Trophoblast cell (in vitro differentiated cells and primary cell): ENCODE results near the gene PTPRN2.

ENCODE experiments used
- DNase-seq, 2 donors: peaks; one replicate each; pipeline ENCODE4 v3.0.0-alpha.2; 2016
- H2AFZ ChIP-seq: 2 replicates; pipeline ENCODE4 v1.6.1; 2013; ENCODE audit warnings: low read length, moderate library complexity, mild to moderate bottlenecking; ENCODE audit not compliant: insufficient read depth, poor library complexity
- H2AK5ac ChIP-seq: 2 replicates; pipeline ENCODE4 v1.6.1; 2013; ENCODE audit warnings: mild to moderate bottlenecking, low read length
- H2BK120ac ChIP-seq: 2 replicates; pipeline ENCODE4 v1.6.1; 2013; ENCODE audit warnings: low read length, mild to moderate bottlenecking, moderate library complexity; ENCODE audit not compliant: insufficient read depth, poor library complexity
- H2BK12ac ChIP-seq: 2 replicates; pipeline ENCODE4 v1.6.1; 2013; ENCODE audit warnings: mild to moderate bottlenecking, low read length, moderate library complexity
- H2BK5ac ChIP-seq: 2 replicates; pipeline ENCODE4 v1.6.1; 2013; ENCODE audit warnings: low read length, low read depth, moderate library complexity, mild to moderate bottlenecking; ENCODE audit not compliant: poor library complexity
- H3K14ac ChIP-seq: 2 replicates; pipeline ENCODE4 v1.6.1; 2013; ENCODE audit warnings: mild to moderate bottlenecking, low read length
- H3K18ac ChIP-seq: 2 replicates; pipeline ENCODE4 v1.6.1; 2013; ENCODE audit warnings: mild to moderate bottlenecking, low read length
- H3K23ac ChIP-seq: 2 replicates; pipeline ENCODE4 v1.6.1; 2013; ENCODE audit warnings: low read length
- H3K27ac ChIP-seq: 2 replicates; pipeline ENCODE4 v1.5.1; 2013; ENCODE audit warnings: low read depth, mild to moderate bottlenecking, inconsistent platforms, low read length, moderate library complexity
- H3K27me3 ChIP-seq: 2 replicates; pipeline ENCODE4 v1.6.1; 2013; ENCODE audit warnings: inconsistent platforms, mild to moderate bottlenecking, low read length, moderate library complexity; ENCODE audit not compliant: insufficient read depth
- H3K36me3 ChIP-seq, 2 experiments: 1 replicate in 1 of 2; 2 replicates in 1 of 2; pipeline ENCODE4 v1.6.1; 2013; ENCODE audit warnings: low read length in 2 of 2, mild to moderate bottlenecking in 2 of 2, moderate library complexity in 1 of 2; ENCODE audit not compliant: insufficient read depth in 2 of 2, control insufficient read depth in 1 of 2
- H3K4ac ChIP-seq: 2 replicates; pipeline ENCODE4 v1.6.1; 2013; ENCODE audit warnings: low read depth, mild to moderate bottlenecking, low read length, moderate library complexity
- H3K4me1 ChIP-seq, 2 experiments: 1 replicate in 1 of 2; 2 replicates in 1 of 2; pipeline ENCODE4 v1.6.1; 2013; ENCODE audit warnings: low read length in 2 of 2, mild to moderate bottlenecking in 2 of 2, moderate library complexity in 1 of 2; ENCODE audit not compliant: insufficient read depth in 2 of 2, control insufficient read depth in 1 of 2
- H3K4me2 ChIP-seq: 2 replicates; pipeline ENCODE4 v1.6.1; 2013; ENCODE audit warnings: inconsistent platforms, mild to moderate bottlenecking, low read length, moderate library complexity
- H3K4me3 ChIP-seq: 2 replicates; pipeline ENCODE4 v1.5.1; 2013; ENCODE audit warnings: mild to moderate bottlenecking, low read depth, low read length, inconsistent platforms
- H3K79me1 ChIP-seq: one replicate; pipeline ENCODE4 v1.6.1; 2013; ENCODE audit warnings: low read length
- H3K79me2 ChIP-seq: 2 replicates; pipeline ENCODE4 v1.6.1; 2013; ENCODE audit warnings: low read length, mild to moderate bottlenecking; ENCODE audit not compliant: control insufficient read depth, insufficient read depth, poor library complexity
- H3K9ac ChIP-seq: 2 replicates; pipeline ENCODE4 v1.6.1; 2013; ENCODE audit warnings: mild to moderate bottlenecking, low read length
- H3K9me3 ChIP-seq: 2 replicates; pipeline ENCODE4 v1.6.1; 2013; ENCODE audit warnings: low read depth, mild to moderate bottlenecking, control low read depth, inconsistent platforms, low read length; ENCODE audit not compliant: insufficient read depth
- H4K12ac ChIP-seq: 2 replicates; pipeline ENCODE4 v1.6.1; 2013; ENCODE audit warnings: low read depth, mild to moderate bottlenecking, low read length, moderate library complexity
- H4K8ac ChIP-seq: 2 replicates; pipeline ENCODE4 v1.6.1; 2013; ENCODE audit warnings: low read depth, mild to moderate bottlenecking, low read length, moderate library complexity
- H4K91ac ChIP-seq: one replicate; pipeline ENCODE4 v1.6.1; 2013; ENCODE audit warnings: low read depth, mild to moderate bottlenecking, low read length, moderate library complexity
- WGBS: extraction: QIAGEN DNeasy Blood & Tissue Kit; methylation state at CpG from one replicate; pipeline ENCODE4 v1.1.7; 2013; ENCODE audit warnings: missing lambda C conversion rate; ENCODE audit not compliant: insufficient read length, insufficient coverage; ENCODE audit errors: extremely low coverage; 5-methylcytosine and 5-hydroxymethylcytosine counted together

Gene PTPRN2

GRCh38 chr7:158398750-158399149, 188.9 kb downstream of the PTPRN2 start:
- H3K79me1 ChIP-seq: no peaks in the 10 kb centered on the region
- WGBS: no CpG with 5 or more reads among the region's 1 CpG
- H3K9ac ChIP-seq: no peak overlapping the region
- H3K4ac ChIP-seq: no peak overlapping the region
- no peak overlapping the region for H4K12ac ChIP-seq
- H2AFZ ChIP-seq: no peak overlapping the region
- no peak overlapping the region for H3K14ac ChIP-seq
- H3K9me3 ChIP-seq: peaks cover 16% of the 10 kb centered on the region
- no peak overlapping the region for H2BK5ac ChIP-seq
- no peaks in the 10 kb centered on the region for H3K79me2 ChIP-seq
- no peak overlapping the region for H3K18ac ChIP-seq
- no peak overlapping the region for H2BK12ac ChIP-seq
- DNase-seq: no peak
- H3K4me1 ChIP-seq: no peaks in the 10 kb centered on the region
- H3K27me3 ChIP-seq: no peaks in the 10 kb centered on the region
- H2AK5ac ChIP-seq: no peak overlapping the region
- H3K4me3 ChIP-seq: no peak overlapping the region
- H3K4me2 ChIP-seq: no peak overlapping the region
- H4K91ac ChIP-seq: no peak overlapping the region
- H3K27ac ChIP-seq: no peak overlapping the region
- no peak overlapping the region for H2BK120ac ChIP-seq
- no peak overlapping the region for H4K8ac ChIP-seq
- H3K23ac ChIP-seq: no peak overlapping the region
- no peaks in the 10 kb centered on the region for H3K36me3 ChIP-seq

- Histone ChIP-seq H2BK120ac (no peak overlapping the region), H3K9me3 (peaks cover 16% of the 10 kb centered on the region), H3K23ac (no peak overlapping the region), H3K18ac (no peak overlapping the region), H4K8ac (no peak overlapping the region), H2BK12ac (no peak overlapping the region), H4K91ac (no peak overlapping the region), H3K4me2 (no peak overlapping the region), H3K4ac (no peak overlapping the region), H3K27ac (no peak overlapping the region), H3K79me2 (no peaks in the 10 kb centered on the region), H2BK5ac (no peak overlapping the region), H3K9ac (no peak overlapping the region), H3K4me3 (no peak overlapping the region), H4K12ac (no peak overlapping the region), H3K4me1 (no peaks in the 10 kb centered on the region), H2AK5ac (no peak overlapping the region), H2AFZ (no peak overlapping the region), H3K79me1 (no peaks in the 10 kb centered on the region), H3K14ac (no peak overlapping the region), H3K27me3 (no peaks in the 10 kb centered on the region), H3K36me3 (no peaks in the 10 kb centered on the region)
- WGBS: no CpG with 5 or more reads among the region's 6 CpGs
- no peak for DNase-seq
Observed at GRCh38 chr7:158397885-158398284, 189.7 kb downstream of the PTPRN2 start.

- H3K36me3 ChIP-seq: no peaks in the 10 kb centered on the region
- no peak overlapping the region for H2BK120ac ChIP-seq
- H3K27ac ChIP-seq: no peak overlapping the region
- no peaks in the 10 kb centered on the region for H3K79me2 ChIP-seq
- H4K8ac ChIP-seq: no peak overlapping the region
- H3K9ac ChIP-seq: no peak overlapping the region
- no peak overlapping the region for H2AFZ ChIP-seq
- no peak overlapping the region for H3K4me2 ChIP-seq
- H3K4me1 ChIP-seq: no peaks in the 10 kb centered on the region
- peak in 1 of 2 donors; percentile 25 for DNase-seq
- H3K18ac ChIP-seq: no peak overlapping the region
- WGBS: no CpG with 5 or more reads among the region's 10 CpGs
- no peak overlapping the region for H3K14ac ChIP-seq
- H3K27me3 ChIP-seq: no peaks in the 10 kb centered on the region
- no peak overlapping the region for H4K12ac ChIP-seq
- no peaks in the 10 kb centered on the region for H3K79me1 ChIP-seq
- H3K4ac ChIP-seq: no peak overlapping the region
- H4K91ac ChIP-seq: no peak overlapping the region
- H2AK5ac ChIP-seq: no peak overlapping the region
- no peak overlapping the region for H3K4me3 ChIP-seq
- peaks cover 18% of the 10 kb centered on the region for H3K9me3 ChIP-seq
- no peak overlapping the region for H3K23ac ChIP-seq
- no peak overlapping the region for H2BK5ac ChIP-seq
- no peak overlapping the region for H2BK12ac ChIP-seq
Observed at GRCh38 chr7:158396982-158397862, 190.4 kb downstream of the PTPRN2 start.

- no peak overlapping the region for H4K8ac ChIP-seq
- H2BK5ac ChIP-seq: no peak overlapping the region
- H2BK12ac ChIP-seq: no peak overlapping the region
- H3K4me2 ChIP-seq: no peak overlapping the region
- H3K27me3 ChIP-seq: no peaks in the 10 kb centered on the region
- no peak overlapping the region for H3K18ac ChIP-seq
- H3K9ac ChIP-seq: no peak overlapping the region
- H3K4ac ChIP-seq: no peak overlapping the region
- H3K14ac ChIP-seq: no peak overlapping the region
- no peak overlapping the region for H4K91ac ChIP-seq
- no peak overlapping the region for H3K27ac ChIP-seq
- no peaks in the 10 kb centered on the region for H3K79me1 ChIP-seq
- WGBS: no CpG with 5 or more reads among the region's 17 CpGs
- no peak for DNase-seq
- H2AK5ac ChIP-seq: no peak overlapping the region
- no peaks in the 10 kb centered on the region for H3K36me3 ChIP-seq
- H3K4me1 ChIP-seq: no peaks in the 10 kb centered on the region
- no peak overlapping the region for H2AFZ ChIP-seq
- no peak overlapping the region for H2BK120ac ChIP-seq
- H4K12ac ChIP-seq: no peak overlapping the region
- peaks cover 15% of the 10 kb centered on the region for H3K9me3 ChIP-seq
- no peak overlapping the region for H3K23ac ChIP-seq
- H3K79me2 ChIP-seq: no peaks in the 10 kb centered on the region
- peak overlapping the region; percentile 34 for H3K4me3 ChIP-seq
Observed at GRCh38 chr7:158396301-158396905, 191.2 kb downstream of the PTPRN2 start.
